ENCODE measurements around the gene ATF6B. TPM values are rescaled to one million over a fixed set of nuclear protein-coding genes. Genes with fewer than 3 reads are reported as not detected.

ATF6B gene
- total and polyA plus RNA-seq, 2 of the 13 experiments (the other 11 are each of a cell fraction or from before 2014, with no cell fraction given), result 18.1 to 44.0 TPM

DNA sequence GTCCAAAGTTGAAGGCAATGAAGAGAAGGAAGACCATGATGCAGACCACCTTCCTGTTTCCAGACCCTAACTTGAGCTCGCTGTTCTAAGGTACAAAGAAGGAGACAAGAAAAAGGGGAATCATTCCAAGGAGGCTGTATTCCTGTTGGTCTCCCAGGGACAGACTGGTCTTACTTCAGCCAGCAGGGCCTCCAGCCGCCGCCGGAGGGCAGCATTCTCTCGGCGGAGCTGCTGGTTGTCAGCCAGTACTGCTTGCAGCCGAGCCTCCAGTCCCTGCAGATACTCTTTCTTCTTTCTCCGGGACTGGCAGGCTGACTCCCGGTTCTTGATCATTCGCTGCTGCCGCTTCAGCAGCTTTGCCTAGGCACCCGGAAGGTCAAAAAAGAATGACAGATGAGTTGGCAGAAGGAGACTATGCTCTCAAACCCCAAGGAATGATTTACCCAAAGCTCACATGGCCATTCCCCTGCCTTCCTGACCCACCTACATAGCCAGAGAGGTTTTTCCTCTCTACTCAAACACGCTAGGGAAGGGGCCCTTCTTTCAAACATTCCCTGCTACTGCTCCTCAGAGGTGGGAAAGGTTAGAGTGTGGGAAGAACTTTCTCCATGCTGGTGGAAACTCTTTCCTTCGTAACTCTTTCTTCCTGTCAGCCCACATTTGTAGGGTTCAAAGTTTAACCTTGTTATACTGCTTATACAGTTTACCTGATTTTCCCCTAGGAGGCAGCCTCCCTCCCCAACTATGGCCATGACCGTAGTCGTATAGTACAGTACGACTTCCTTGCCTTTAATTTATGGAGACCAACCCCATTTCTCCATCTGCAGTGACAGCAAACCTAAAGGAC is 9.0 kb downstream of the ATF6B start (continued):
- TF ChIP-seq, protein P1, sequence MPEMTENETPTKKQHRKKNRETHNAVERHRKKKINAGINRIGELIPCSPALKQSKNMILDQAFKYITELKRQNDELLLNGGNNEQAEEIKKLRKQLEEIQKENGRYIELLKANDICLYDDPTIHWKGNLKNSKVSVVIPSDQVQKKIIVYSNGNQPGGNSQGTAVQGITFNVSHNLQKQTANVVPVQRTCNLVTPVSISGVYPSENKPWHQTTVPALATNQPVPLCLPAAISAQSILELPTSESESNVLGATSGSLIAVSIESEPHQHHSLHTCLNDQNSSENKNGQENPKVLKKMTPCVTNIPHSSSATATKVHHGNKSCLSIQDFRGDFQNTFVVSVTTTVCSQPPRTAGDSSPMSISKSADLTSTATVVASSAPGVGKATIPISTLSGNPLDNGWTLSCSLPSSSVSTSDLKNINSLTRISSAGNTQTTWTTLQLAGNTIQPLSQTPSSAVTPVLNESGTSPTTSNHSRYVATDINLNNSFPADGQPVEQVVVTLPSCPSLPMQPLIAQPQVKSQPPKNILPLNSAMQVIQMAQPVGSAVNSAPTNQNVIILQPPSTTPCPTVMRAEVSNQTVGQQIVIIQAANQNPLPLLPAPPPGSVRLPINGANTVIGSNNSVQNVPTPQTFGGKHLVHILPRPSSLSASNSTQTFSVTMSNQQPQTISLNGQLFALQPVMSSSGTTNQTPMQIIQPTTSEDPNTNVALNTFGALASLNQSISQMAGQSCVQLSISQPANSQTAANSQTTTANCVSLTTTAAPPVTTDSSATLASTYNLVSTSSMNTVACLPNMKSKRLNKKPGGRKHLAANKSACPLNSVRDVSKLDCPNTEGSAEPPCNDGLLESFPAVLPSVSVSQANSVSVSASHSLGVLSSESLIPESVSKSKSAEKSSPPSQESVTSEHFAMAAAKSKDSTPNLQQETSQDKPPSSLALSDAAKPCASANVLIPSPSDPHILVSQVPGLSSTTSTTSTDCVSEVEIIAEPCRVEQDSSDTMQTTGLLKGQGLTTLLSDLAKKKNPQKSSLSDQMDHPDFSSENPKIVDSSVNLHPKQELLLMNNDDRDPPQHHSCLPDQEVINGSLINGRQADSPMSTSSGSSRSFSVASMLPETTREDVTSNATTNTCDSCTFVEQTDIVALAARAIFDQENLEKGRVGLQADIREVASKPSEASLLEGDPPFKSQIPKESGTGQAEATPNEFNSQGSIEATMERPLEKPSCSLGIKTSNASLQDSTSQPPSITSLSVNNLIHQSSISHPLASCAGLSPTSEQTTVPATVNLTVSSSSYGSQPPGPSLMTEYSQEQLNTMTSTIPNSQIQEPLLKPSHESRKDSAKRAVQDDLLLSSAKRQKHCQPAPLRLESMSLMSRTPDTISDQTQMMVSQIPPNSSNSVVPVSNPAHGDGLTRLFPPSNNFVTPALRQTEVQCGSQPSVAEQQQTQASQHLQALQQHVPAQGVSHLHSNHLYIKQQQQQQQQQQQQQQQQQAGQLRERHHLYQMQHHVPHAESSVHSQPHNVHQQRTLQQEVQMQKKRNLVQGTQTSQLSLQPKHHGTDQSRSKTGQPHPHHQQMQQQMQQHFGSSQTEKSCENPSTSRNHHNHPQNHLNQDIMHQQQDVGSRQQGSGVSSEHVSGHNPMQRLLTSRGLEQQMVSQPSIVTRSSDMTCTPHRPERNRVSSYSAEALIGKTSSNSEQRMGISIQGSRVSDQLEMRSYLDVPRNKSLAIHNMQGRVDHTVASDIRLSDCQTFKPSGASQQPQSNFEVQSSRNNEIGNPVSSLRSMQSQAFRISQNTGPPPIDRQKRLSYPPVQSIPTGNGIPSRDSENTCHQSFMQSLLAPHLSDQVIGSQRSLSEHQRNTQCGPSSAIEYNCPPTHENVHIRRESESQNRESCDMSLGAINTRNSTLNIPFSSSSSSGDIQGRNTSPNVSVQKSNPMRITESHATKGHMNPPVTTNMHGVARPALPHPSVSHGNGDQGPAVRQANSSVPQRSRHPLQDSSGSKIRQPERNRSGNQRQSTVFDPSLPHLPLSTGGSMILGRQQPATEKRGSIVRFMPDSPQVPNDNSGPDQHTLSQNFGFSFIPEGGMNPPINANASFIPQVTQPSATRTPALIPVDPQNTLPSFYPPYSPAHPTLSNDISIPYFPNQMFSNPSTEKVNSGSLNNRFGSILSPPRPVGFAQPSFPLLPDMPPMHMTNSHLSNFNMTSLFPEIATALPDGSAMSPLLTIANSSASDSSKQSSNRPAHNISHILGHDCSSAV (CRISPR knock-in tag; IDR thresholded peaks at IDR 0.05; ENCODE audit: borderline replicate concordance), result no peak
- TF ChIP-seq STAG1 (CRISPR knock-in tag; IDR thresholded peaks at IDR 0.05) (peak; percentile 94), CBFB (CRISPR knock-in tag; IDR thresholded peaks at IDR 0.05) (peak; percentile 27; the same call in 1 of the 2 replicates), AHR (CRISPR knock-in tag; IDR thresholded peaks at IDR 0.05) (0 out of 2 replicates have a peak, but pooled peaks have one; percentile 55), THYN1 (CRISPR knock-in tag; IDR thresholded peaks at IDR 0.05; ENCODE audit: borderline replicate concordance, low read depth) (no peak), ZNF256 (CRISPR knock-in tag; conservative IDR thresholded peaks at IDR 0.05) (peak; percentile 89; the same call in 1 of the 2 replicates), ZNF572 (CRISPR knock-in tag; IDR thresholded peaks at IDR 0.05) (no peak; the same call in 1 of the 2 replicates), ZSCAN29 (CRISPR knock-in tag; conservative IDR thresholded peaks at IDR 0.05) (0 out of 2 replicates have a peak, but pooled peaks have one; percentile 50), ZNF3 (CRISPR knock-in tag; IDR thresholded peaks at IDR 0.05) (0 out of 2 replicates have a peak, but pooled peaks have one; percentile 27), PHF5A (CRISPR knock-in tag; IDR thresholded peaks at IDR 0.05; ENCODE audit: low read depth, unreplicated experiment) (no peak), PHF8 (CRISPR knock-in tag; IDR thresholded peaks at IDR 0.05) (peak; percentile 28), EEA1 (CRISPR knock-in tag; IDR thresholded peaks at IDR 0.05; ENCODE audit: borderline replicate concordance) (peak; percentile 44; the same call in 1 of the 2 replicates), NFE2L2 (IDR thresholded peaks at IDR 0.05; ENCODE audit: low read length) (no peak), NCOA2 (CRISPR knock-in tag; IDR thresholded peaks at IDR 0.05) (peak; percentile 30; the same call in 1 of the 2 replicates), SP1 (IDR thresholded peaks at IDR 0.05) (no peak), SP1 (CRISPR knock-in tag; IDR thresholded peaks at IDR 0.05) (peak; percentile 20; the same call in 1 of the 2 replicates), MEIS1 (CRISPR knock-in tag; IDR thresholded peaks at IDR 0.05; ENCODE audit: borderline replicate concordance) (no peak), TEAD3 (CRISPR knock-in tag; optimal IDR thresholded peaks at IDR 0.05; ENCODE audit: borderline replicate concordance) (peak; percentile 55), ARNT (IDR thresholded peaks at IDR 0.05) (no peak), ZNF800 (CRISPR knock-in tag; IDR thresholded peaks at IDR 0.05) (peak; percentile 90; the same call in 1 of the 2 replicates), FOXJ3 (CRISPR knock-in tag; IDR thresholded peaks at IDR 0.05; ENCODE audit: borderline replicate concordance) (0 out of 2 replicates have a peak, but pooled peaks have one; percentile 78)

Data from HepG2 (cell line).